ENCODE results near the gene TUB. TPM values are rescaled to one million over a fixed set of nuclear protein-coding genes. Genes with fewer than 3 reads are reported as not detected.

Gene TUB
- total RNA-seq, 1 donor from 2014 or later: 13.5 TPM

- DNase-seq (ENCODE audit: extremely low spot score in 2 of 2): peak; percentile 86 to 92
- H3K4me1 ChIP-seq: peaks cover 42% of the 10 kb centered on the region
- peak overlapping the region in 1 of 2 donors; percentile 1 for H3K4me3 ChIP-seq
- peak overlapping the region; percentile 74 for H3K27ac ChIP-seq
- H3K9me3 ChIP-seq: no peaks in the 10 kb centered on the region
- peak in 1 of 2 donors; percentile 40 for TF ChIP-seq POLR2AphosphoS5 (IDR thresholded peaks at IDR 0.05; ENCODE audit: insufficient read depth in 1 of 2, low read depth in 1 of 2)
- peak; percentile 42 to 91 (median 77) for TF ChIP-seq CTCF (IDR thresholded peaks at IDR 0.05)
- no peak for TF ChIP-seq POLR2A (IDR thresholded peaks at IDR 0.05)
- intact Hi-C loops (cut with DNase I): loop anchor here (5.0 kb wide), 1 partner anchor 39 kb away; no protein-coding TSS in a partner anchor
- no peaks in the 10 kb centered on the region for H3K36me3 ChIP-seq
- H3K27me3 ChIP-seq: no peaks in the 10 kb centered on the region
Measured at GRCh38 chr11:8033305-8034105, 47.5 kb upstream of the TUB start.

- H3K27ac ChIP-seq: peak overlapping the region; percentile 74
- intact Hi-C loops (cut with DNase I): loop anchor here (5.0 kb wide), 1 partner anchor 38 kb away; no protein-coding TSS in a partner anchor
Measured at GRCh38 chr11:8034106-8034585, 46.9 kb upstream of the TUB start.

GRCh38 chr11:8034604-8035190 lies 46.3 kb upstream of the TUB start:
- H3K9me3 ChIP-seq: no peaks in the 10 kb centered on the region
- H3K36me3 ChIP-seq: no peaks in the 10 kb centered on the region
- intact Hi-C loops (cut with DNase I): loop anchor here (5.0 kb wide), 2 partner anchors 38 to 48 kb away; partner anchors contain the start of gene TUB
- peak in 1 of 2 donors; percentile 69 for DNase-seq (ENCODE audit: extremely low spot score in 2 of 2)
- no peaks in the 10 kb centered on the region for H3K27me3 ChIP-seq
- peaks cover 42% of the 10 kb centered on the region for H3K4me1 ChIP-seq
- H3K27ac ChIP-seq: peak overlapping the region; percentile 74
- no peak overlapping the region for H3K4me3 ChIP-seq
- TF ChIP-seq POLR2AphosphoS5 (IDR thresholded peaks at IDR 0.05; ENCODE audit: insufficient read depth in 1 of 2, low read depth in 1 of 2) (no peak), POLR2A (IDR thresholded peaks at IDR 0.05) (no peak), CTCF (IDR thresholded peaks at IDR 0.05) (no peak)

More at GRCh38 chr11:8034106-8034585, 46.9 kb upstream of the TUB start:
- no peak for TF ChIP-seq POLR2AphosphoS5 (IDR thresholded peaks at IDR 0.05; ENCODE audit: insufficient read depth in 1 of 2, low read depth in 1 of 2)
- no peak for TF ChIP-seq POLR2A (IDR thresholded peaks at IDR 0.05)
- no peak for TF ChIP-seq CTCF (IDR thresholded peaks at IDR 0.05)
- Histone ChIP-seq H3K27me3 (no peaks in the 10 kb centered on the region), H3K4me1 (peaks cover 42% of the 10 kb centered on the region), H3K4me3 (no peak overlapping the region), H3K36me3 (no peaks in the 10 kb centered on the region), H3K9me3 (no peaks in the 10 kb centered on the region)
- peak; percentile 79 to 85 for DNase-seq (ENCODE audit: extremely low spot score in 2 of 2)

DNA sequence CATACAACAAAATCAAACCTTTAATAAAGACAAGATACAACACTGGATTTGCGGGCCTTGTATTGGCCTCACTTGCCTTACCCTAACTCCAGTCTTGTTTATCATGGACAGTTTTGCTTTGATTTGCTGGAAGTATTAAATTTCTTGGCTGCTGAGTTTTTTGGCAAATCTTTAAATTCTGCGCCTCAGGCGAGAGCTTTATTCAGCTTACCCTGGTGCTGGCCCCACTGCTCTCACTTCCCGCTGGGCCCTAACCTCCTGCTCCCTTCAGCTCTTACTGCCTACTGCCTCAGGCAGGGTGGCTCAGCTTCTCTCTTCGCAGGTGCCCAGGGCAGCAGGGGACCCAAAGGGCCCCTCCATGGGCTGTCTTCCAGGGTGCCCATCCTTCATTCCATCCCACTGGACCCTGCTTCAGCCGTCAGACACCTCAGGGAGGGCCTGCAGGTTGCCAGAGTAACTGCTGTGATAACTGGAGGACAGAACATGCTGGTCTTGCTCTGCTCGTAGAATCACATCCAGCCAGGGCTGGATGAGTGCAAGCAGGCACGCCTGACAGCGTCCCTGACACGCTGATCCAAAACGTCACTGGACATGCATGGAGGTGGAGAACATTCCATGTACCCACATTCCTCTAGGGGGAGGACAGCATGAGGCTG lies 45.7 kb upstream of the TUB start:
- H3K4me3 ChIP-seq: no peak overlapping the region
- peaks cover 42% of the 10 kb centered on the region for H3K4me1 ChIP-seq
- intact Hi-C loops (cut with DNase I): loop anchor here (5.0 kb wide), 1 partner anchor 47 kb away; the partner anchor contains the start of gene TUB
- no peaks in the 10 kb centered on the region for H3K36me3 ChIP-seq
- H3K27ac ChIP-seq: peak overlapping the region; percentile 74
- no peak for TF ChIP-seq CTCF (IDR thresholded peaks at IDR 0.05)
- peak in 1 of 2 donors; percentile 26 for TF ChIP-seq POLR2AphosphoS5 (IDR thresholded peaks at IDR 0.05; ENCODE audit: insufficient read depth in 1 of 2, low read depth in 1 of 2)
- no peak for TF ChIP-seq POLR2A (IDR thresholded peaks at IDR 0.05)
- DNase-seq (ENCODE audit: extremely low spot score in 2 of 2): peak; percentile 77 to 88
- H3K27me3 ChIP-seq: no peaks in the 10 kb centered on the region
- no peaks in the 10 kb centered on the region for H3K9me3 ChIP-seq
